Skeletal muscle tissue (tissue), 4 donors: ENCODE results near the gene FAM120B. TPM values are rescaled to one million over a fixed set of nuclear protein-coding genes. Genes with fewer than 3 reads are reported as not detected.

ENCODE experiments used
- H3K27ac ChIP-seq: one replicate; pipeline ENCODE4 v1.7.0; 2013; ENCODE audit warnings: mild to moderate bottlenecking, low read depth, low read length, inconsistent platforms
- H3K27me3 ChIP-seq, 3 donors: one replicate each; pipeline ENCODE4 v1.7.0; 2013; ENCODE audit warnings: low read length in 3 of 3; ENCODE audit not compliant: control insufficient read depth in 3 of 3, insufficient read depth in 3 of 3
- H3K36me3 ChIP-seq, 3 donors: one replicate each; pipeline ENCODE4 v1.7.0; 2013; ENCODE audit warnings: low read length in 3 of 3; ENCODE audit not compliant: control insufficient read depth in 3 of 3, insufficient read depth in 3 of 3
- H3K4me1 ChIP-seq, 3 donors: one replicate each; pipeline ENCODE4 v1.7.0; 2013; ENCODE audit warnings: low read length in 3 of 3, mild to moderate bottlenecking in 3 of 3; ENCODE audit not compliant: control insufficient read depth in 3 of 3, insufficient read depth in 3 of 3
- H3K4me3 ChIP-seq, 3 donors: one replicate each; pipeline ENCODE4 v1.7.0; 2013; ENCODE audit warnings: low read length in 3 of 3
- H3K9ac ChIP-seq, 3 donors: one replicate each; pipeline ENCODE4 v1.7.0; 2013; ENCODE audit warnings: low read length in 3 of 3, mild to moderate bottlenecking in 3 of 3, moderate library complexity in 2 of 3, low read depth in 1 of 3
- H3K9me3 ChIP-seq, 3 donors: one replicate each; pipeline ENCODE4 v1.7.0; 2013; ENCODE audit warnings: low read length in 3 of 3; ENCODE audit not compliant: control insufficient read depth in 3 of 3
- total RNA-seq: library from RNA; depleted of rRNA; stranded (reverse); fragments of >200 nt; gene quantifications from one replicate; pipeline ENCODE4 v1.2.3, GENCODE V29; 2014
- donor health status: Osteomylitis.

Gene FAM120B
- total RNA-seq, 1 donor from 2014 or later: 33.9 TPM

DNA sequence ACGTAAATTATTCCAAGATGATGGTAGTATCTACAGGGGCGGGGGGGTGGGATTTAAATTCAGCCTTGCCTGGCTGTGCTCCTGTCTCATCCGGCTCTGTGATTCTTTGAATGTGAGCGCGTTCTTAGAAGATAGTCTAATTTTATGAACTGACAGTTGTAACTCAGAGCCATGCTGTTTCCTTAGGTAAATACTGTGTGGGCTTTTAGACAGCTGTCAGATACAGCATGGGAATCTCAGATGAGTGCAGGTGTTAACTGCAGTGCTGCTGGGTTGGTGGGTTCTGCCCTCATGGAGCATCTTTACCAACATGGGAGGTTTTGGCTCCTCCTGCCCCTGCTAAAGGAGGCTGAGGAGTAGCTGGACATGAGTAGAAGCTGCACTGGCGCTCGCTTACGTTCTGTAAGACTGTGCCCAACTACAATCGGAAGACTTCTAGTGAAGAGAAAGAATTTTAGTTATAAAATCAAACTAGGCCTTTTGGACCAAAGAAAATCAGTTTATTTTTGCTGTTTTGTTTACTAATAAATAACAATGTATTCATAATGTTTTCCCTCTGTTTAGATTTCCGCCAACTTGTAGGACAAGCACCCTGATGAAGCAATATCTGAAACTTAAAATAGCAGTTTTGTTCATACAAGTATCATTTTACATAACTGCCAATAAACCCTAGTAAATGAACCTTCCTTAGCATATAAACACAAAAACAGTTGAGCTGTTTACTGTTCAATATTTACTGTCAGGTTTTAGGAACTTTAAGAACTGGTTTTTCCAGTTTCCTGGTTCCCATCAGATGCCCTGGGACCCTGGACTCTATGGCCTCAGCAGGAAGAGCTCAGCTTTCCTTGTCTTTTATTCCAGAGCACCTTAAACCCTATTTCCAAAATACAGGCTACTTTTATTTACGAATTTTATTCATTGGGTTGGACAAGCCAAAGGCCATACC is 66.1 kb downstream of the FAM120B start:
- Histone ChIP-seq H3K4me1 (peaks cover 8 to 30% (median 10%) of the 10 kb centered on the region in 3 donors), H3K36me3 (peaks cover 0 to 7% (median 0%) of the 10 kb centered on the region in 3 donors), H3K27ac (peak overlapping the region; percentile 82), H3K27me3 (no peaks in the 10 kb centered on the region), H3K9me3 (no peaks in the 10 kb centered on the region), H3K9ac (peak overlapping the region in 1 of 3 donors; percentile 62), H3K4me3 (peak overlapping the region in 2 of 3 donors; percentile 17 to 47)

DNA sequence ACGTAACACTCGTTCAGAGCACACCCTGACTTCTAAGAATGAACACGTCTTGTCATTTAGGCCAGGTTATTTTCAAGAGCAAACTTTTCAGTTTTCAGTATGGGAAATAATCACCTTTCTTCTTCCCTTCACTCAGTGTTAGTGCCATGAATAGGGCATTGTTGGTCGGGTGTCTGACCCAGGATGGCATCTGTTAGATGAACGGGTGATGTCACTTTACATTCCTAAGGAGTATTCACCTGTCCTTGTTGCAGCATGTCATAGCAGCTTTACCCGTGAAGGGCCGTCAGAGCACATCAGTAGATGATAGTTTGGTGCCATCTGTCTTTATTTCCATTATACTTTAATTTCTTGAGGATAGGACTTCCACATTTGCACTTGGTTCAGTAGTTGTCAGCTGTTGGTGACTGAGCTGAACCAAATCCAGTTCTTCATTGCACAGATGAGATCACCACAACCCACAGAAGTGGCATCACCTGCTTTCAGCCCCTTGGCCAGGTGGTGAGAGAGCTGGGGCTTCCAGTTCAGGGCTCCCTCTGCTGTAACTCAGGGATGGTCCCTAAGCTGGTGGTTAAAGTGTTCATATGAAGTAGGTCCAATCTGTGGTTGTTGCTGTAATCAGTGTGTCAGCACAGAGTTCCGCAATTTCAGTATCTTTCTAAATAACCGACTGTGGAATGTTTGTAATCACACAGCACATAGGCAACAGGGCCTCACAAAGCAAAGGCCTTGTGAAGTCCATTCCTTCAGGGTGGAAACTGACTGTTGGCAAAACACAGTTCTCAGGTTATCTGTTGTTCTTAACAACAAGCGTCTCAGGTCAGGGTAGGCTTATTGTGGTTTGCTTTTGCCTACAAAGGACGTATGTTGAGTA is 68.2 kb downstream of the FAM120B start:
- Histone ChIP-seq H3K27ac (no peak overlapping the region), H3K4me1 (peaks cover 8 to 30% (median 10%) of the 10 kb centered on the region in 3 donors), H3K9me3 (no peaks in the 10 kb centered on the region), H3K4me3 (no peak overlapping the region), H3K9ac (no peak overlapping the region), H3K27me3 (no peaks in the 10 kb centered on the region), H3K36me3 (peaks cover 0 to 7% (median 0%) of the 10 kb centered on the region in 3 donors)

DNA sequence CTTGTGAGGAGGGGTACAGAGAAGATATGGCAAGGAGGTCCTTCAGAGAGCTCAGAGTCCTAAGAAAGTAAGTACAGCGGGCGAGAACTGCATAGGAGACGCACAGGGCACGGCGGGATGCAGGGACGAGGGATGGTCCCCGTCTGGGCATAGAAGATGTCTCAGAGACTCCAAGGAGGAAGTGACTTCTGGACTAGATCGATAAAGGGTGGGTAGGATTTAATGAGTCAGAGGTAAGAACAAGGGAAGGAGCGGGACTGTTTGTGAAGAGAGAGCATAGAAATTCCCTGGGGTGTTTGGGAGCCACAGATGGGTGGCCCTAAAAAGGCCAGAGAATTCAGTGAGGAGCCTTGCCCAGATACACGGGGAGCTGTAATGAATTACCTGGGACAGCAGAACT is 69.1 kb downstream of the FAM120B start:
- Histone ChIP-seq H3K36me3 (peaks cover 0 to 5% (median 4%) of the 10 kb centered on the region in 3 donors), H3K27me3 (no peaks in the 10 kb centered on the region)

DNA sequence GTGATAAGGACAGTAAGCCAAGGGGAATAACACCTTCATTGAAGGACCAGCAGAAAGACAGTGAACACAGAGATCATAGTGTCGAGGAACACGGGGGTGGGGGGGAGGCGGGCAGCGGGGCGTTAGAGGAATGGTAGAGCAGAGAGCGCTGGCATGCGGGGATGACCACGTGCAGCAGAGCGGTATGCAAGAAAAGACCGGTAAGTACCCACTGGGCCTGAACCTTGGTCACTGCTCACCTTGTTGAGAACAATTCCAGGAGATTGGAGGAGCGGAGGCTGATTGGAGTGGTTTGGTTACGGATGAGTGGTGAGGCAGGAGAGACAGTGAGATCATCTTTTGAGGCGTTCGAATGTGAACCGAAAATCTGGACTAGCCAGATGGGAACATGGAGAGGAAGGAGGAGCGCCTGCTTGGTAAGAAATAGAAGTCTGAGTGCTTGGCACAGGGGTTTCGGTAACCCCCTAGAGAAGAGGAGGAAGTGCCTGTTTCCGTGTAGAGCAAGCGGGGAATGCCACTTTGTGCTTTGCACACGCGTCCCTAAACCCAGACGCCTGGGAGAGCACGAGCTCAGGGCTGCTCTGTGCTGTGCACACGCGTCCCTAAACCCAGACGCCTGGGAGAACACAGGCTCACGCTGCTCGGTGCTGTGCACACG is 70.0 kb downstream of the FAM120B start:
- Histone ChIP-seq H3K4me3 (no peak overlapping the region), H3K9ac (no peak overlapping the region), H3K27me3 (no peaks in the 10 kb centered on the region), H3K9me3 (no peaks in the 10 kb centered on the region), H3K36me3 (peaks cover 0 to 5% (median 4%) of the 10 kb centered on the region in 3 donors), H3K4me1 (peaks cover 8 to 25% (median 10%) of the 10 kb centered on the region in 3 donors), H3K27ac (no peak overlapping the region)

More for the DNA sequence above, 69.1 kb downstream of the FAM120B start:
- Histone ChIP-seq H3K9ac (no peak overlapping the region), H3K4me3 (no peak overlapping the region), H3K27ac (no peak overlapping the region), H3K9me3 (no peaks in the 10 kb centered on the region), H3K4me1 (peaks cover 8 to 28% (median 10%) of the 10 kb centered on the region in 3 donors)

DNA sequence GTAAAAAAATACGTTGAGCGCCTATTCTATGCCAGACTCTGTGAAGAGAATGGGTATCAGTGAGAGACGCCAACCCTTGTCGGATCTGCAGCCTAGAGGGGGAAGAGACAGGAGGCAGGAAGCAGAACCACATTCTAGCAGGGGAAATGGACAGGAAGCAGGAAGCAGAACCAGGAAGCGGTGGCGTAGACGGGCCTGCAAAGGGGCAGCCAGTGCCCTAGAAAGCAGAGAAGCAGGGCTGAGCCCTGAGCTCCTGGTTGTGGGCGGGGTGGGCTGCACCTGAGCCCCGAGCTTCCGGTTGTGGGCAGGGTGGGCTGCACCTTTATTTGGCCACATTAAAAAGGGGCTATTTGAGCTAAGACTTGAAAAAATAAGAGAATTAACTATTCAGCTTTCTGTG is 71.9 kb downstream of the FAM120B start:
- Histone ChIP-seq H3K4me1 (peaks cover 0 to 11% (median 0%) of the 10 kb centered on the region in 3 donors), H3K9me3 (no peaks in the 10 kb centered on the region), H3K27me3 (no peaks in the 10 kb centered on the region), H3K9ac (no peak overlapping the region), H3K4me3 (no peak overlapping the region), H3K27ac (no peak overlapping the region), H3K36me3 (peaks cover 0 to 5% (median 4%) of the 10 kb centered on the region in 3 donors)

DNA sequence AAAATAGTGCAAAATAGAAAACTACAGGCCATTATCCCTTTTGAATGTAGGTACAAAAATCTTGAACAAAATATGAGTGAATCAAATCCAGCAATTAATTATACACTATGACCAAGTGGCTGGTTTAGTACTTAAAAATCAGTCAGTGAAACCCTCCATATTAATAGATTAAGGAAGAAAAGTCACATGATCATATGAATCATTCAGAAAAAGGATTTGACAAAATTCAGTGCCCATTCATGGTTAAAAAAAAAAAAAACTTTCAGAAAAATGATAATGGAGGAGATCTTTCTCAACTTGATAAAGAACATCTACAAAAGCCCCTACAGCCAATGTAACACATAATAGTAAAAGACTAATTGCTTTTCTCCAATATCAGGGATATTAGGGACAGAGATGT is 75.0 kb downstream of the FAM120B start:
- Histone ChIP-seq H3K9me3 (no peaks in the 10 kb centered on the region), H3K4me3 (no peak overlapping the region), H3K27me3 (no peaks in the 10 kb centered on the region), H3K36me3 (peaks cover 0 to 6% (median 4%) of the 10 kb centered on the region in 3 donors), H3K4me1 (peaks cover 0 to 8% (median 0%) of the 10 kb centered on the region in 3 donors), H3K27ac (no peak overlapping the region), H3K9ac (no peak overlapping the region)

DNA sequence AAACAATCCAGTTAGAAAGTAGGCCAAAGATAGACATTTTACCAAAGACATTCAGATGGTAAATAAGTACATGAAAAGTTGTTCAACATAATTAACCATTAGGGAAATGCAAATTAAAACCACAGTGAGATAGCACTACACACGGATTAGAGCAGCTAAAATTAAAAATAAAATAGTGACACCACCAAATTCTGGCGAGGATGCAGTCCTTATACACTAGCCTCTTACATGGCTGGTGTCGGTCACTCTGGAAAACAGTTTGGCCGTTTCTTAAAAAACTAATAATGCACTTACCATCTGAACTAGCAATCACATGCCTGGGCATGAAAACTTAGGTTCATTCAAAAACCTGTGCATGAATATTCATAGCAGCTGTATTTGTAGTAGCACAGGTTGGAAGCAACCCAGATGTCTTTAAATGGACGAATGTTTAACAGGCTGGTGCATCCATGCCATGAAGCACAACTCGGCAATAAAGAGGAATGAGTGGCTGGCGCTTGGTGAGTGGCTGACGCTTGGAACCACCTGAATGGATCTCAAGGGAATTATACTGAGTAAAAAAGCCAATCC is 77.0 kb downstream of the FAM120B start:
- H3K9me3 ChIP-seq: no peaks in the 10 kb centered on the region
- peaks cover 4 to 12% (median 7%) of the 10 kb centered on the region in 3 donors for H3K36me3 ChIP-seq
- H3K27me3 ChIP-seq: no peaks in the 10 kb centered on the region
- no peak overlapping the region for H3K4me3 ChIP-seq
- H3K9ac ChIP-seq: no peak overlapping the region
- H3K4me1 ChIP-seq: peaks cover 0 to 8% (median 0%) of the 10 kb centered on the region in 3 donors
- H3K27ac ChIP-seq: no peak overlapping the region

DNA sequence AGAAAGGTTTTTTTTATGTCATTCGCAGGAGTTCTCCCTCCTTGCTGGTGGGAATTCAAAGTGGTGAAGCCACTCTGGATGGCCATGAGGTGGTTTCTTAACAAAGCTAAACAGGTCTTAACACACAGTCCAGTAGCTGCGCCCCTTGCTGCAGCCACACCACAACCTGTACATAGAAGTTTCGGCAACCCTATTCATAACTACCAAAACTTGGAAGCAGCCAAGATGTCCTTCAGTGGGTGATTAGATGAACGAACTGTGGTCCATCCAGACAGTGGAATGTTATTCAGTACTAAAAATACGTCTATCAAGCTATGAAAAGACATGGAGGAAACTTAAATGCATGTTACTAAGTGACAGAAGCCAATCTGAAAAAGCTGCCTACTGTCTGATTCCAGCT is 78.9 kb downstream of the FAM120B start:
- Histone ChIP-seq H3K36me3 (peaks cover 6 to 20% (median 7%) of the 10 kb centered on the region in 3 donors), H3K4me1 (peaks cover 0 to 4% (median 0%) of the 10 kb centered on the region in 3 donors), H3K9me3 (no peaks in the 10 kb centered on the region), H3K27me3 (no peaks in the 10 kb centered on the region), H3K27ac (no peak overlapping the region), H3K4me3 (no peak overlapping the region), H3K9ac (no peak overlapping the region)

DNA sequence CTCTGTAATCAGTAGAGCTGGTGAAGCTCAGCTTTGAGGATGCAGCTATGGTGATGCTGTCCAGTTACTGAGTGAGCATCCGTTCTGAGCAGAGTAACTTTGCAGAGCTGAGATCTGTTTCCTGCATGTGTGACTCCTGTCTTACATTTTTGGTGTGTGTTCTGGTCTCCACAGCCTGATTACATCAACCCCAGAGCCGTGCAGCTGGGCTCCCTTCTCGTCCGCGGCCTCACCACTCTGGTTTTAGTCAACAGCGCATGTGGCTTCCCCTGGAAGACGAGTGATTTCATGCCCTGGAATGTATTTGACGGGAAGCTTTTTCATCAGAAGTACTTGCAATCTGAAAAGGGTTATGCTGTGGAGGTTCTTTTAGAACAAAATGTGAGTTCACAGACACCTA is 81.6 kb downstream of the FAM120B start:
- no peaks in the 10 kb centered on the region for H3K27me3 ChIP-seq
- H3K36me3 ChIP-seq: peaks cover 16 to 38% (median 17%) of the 10 kb centered on the region in 3 donors
- H3K4me3 ChIP-seq: no peak overlapping the region
- H3K9ac ChIP-seq: no peak overlapping the region
- H3K4me1 ChIP-seq: peaks cover 0 to 4% (median 0%) of the 10 kb centered on the region in 3 donors
- no peak overlapping the region for H3K27ac ChIP-seq
- no peaks in the 10 kb centered on the region for H3K9me3 ChIP-seq
